H1 (cell line): ENCODE measurements around the gene ESPNL.

Experiments used
- BCL11A ChIP-seq, 2 experiments: IDR thresholded peaks; one replicate each; pipeline ENCODE4 v1.6.1; 2011; ENCODE audit warnings: low read depth in 2 of 2, low read length in 2 of 2, mild to moderate bottlenecking in 2 of 2
- BRCA1 ChIP-seq: IDR thresholded peaks from 2 replicates; pipeline ENCODE4 v1.6.1; 2012; ENCODE audit warnings: low read depth, low read length, improper control_type of control experiment
- EZH2 ChIP-seq: fragments of 200-600 bp; sonication (generic); IDR thresholded peaks from 2 replicates; pipeline ENCODE4 v1.7.1; 2012; ENCODE audit warnings: low read depth, mild to moderate bottlenecking, moderate library complexity, low read length, inconsistent platforms; ENCODE audit not compliant: severe bottlenecking
- GABPA ChIP-seq: IDR thresholded peaks from 2 replicates; pipeline ENCODE4 v1.6.1; 2011; ENCODE audit warnings: mild to moderate bottlenecking, low read length, moderate library complexity, borderline replicate concordance; ENCODE audit not compliant: insufficient read depth
- POLR2A ChIP-seq, 2 experiments: IDR thresholded peaks; 1 replicate in 1 of 2; 2 replicates in 1 of 2; pipeline ENCODE4 v1.6.1; 2011; ENCODE audit warnings: low read depth in 2 of 2, low read length in 2 of 2, mild to moderate bottlenecking in 2 of 2; ENCODE audit errors: control extremely low read depth in 1 of 2
- POLR2AphosphoS5 ChIP-seq: IDR thresholded peaks from 2 replicates; pipeline ENCODE4 v1.6.1; 2011; ENCODE audit warnings: low read depth, low read length
- SP2 ChIP-seq: IDR thresholded peaks from 2 replicates; pipeline ENCODE4 v1.6.1; 2012; ENCODE audit warnings: mild to moderate bottlenecking, low read length, inconsistent platforms
- YY1 ChIP-seq: IDR thresholded peaks from 2 replicates; pipeline ENCODE4 v1.6.1; 2011; ENCODE audit warnings: low read depth, mild to moderate bottlenecking, low read length
- ZNF274 ChIP-seq: IDR thresholded peaks from 2 replicates; pipeline ENCODE4 v1.7.0; 2012; ENCODE audit warnings: low read length, borderline replicate concordance; ENCODE audit errors: extremely low read depth
- TF ChIP-seq, protein P1 (sequence below), 3 experiments: IDR thresholded peaks; 1 replicate in 2 of 3; 2 replicates in 1 of 3; pipeline versions ENCODE4 v1.5.1 to v1.6.1; 2011; ENCODE audit warnings: low read length in 3 of 3, mild to moderate bottlenecking in 3 of 3, inconsistent platforms in 2 of 3, low read depth in 1 of 3, moderate library complexity in 1 of 3; ENCODE audit not compliant: insufficient read depth in 1 of 3; ENCODE audit errors: control extremely low read depth in 1 of 3

DNA sequence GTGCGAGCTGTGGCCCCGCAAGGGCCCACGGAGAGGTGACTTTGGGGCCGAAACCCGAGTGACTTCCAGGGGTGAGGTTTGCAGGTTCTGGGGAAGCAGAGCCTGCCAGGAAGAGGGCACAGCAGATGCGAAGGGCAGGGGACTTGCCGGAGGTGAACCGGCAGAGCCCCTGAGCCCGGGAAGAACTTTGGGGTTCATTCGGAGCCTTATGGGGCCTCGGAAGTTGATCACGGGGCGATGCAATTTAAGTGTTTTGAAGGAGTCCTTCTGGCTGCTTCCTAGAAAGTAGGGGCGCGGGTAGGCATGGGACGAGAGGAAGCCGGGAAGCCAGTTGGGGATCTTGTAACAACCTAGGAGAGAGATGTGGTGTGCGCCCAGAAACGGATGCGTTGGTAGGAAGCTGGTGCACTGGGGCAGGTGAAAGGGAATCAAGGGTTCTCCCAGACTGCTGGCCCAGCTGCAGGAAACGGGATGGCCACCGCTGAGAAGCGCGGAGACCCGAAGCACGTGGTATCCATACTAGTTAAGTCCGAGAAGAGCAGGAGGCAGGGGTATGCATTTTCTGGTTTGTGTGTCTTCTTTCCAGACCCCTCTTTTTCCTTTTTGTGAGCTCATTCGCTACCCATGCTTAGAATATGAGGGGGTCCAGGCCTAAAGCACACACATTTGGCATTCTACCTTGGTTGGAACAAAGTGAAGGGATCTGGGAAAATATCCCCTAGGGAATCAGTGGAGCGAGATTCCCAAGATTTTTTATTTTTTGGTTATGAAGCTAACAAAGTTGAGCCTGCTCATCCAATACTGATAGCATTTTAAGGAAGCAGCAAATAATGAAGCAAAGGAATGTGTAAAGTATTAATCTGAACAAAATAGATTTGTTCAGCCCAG is 38.6 kb upstream of the ESPNL start:
- TF ChIP-seq GABPA, result peak; percentile 26; the same call in 1 of the 2 replicates
- TF ChIP-seq, protein P1, sequence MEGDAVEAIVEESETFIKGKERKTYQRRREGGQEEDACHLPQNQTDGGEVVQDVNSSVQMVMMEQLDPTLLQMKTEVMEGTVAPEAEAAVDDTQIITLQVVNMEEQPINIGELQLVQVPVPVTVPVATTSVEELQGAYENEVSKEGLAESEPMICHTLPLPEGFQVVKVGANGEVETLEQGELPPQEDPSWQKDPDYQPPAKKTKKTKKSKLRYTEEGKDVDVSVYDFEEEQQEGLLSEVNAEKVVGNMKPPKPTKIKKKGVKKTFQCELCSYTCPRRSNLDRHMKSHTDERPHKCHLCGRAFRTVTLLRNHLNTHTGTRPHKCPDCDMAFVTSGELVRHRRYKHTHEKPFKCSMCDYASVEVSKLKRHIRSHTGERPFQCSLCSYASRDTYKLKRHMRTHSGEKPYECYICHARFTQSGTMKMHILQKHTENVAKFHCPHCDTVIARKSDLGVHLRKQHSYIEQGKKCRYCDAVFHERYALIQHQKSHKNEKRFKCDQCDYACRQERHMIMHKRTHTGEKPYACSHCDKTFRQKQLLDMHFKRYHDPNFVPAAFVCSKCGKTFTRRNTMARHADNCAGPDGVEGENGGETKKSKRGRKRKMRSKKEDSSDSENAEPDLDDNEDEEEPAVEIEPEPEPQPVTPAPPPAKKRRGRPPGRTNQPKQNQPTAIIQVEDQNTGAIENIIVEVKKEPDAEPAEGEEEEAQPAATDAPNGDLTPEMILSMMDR (IDR thresholded peaks at IDR 0.05; ENCODE audit: control extremely low read depth in 1 of 3, insufficient read depth in 1 of 3, low read depth in 1 of 3, low read length in 3 of 3), result no peak
- TF ChIP-seq YY1, result no peak
- no peak for TF ChIP-seq BRCA1
- no peak for TF ChIP-seq SP2
- no peak for TF ChIP-seq EZH2
- no peak for TF ChIP-seq ZNF274
- TF ChIP-seq POLR2A (IDR thresholded peaks at IDR 0.05; ENCODE audit: control extremely low read depth in 1 of 2, low read depth in 2 of 2, low read length in 2 of 2), result peak in 1 of 2 experiments; percentile 46; a peak in 1 of 3 replicates
- TF ChIP-seq BCL11A (IDR thresholded peaks at IDR 0.05; ENCODE audit: low read depth in 2 of 2, low read length in 2 of 2), result no peak
- TF ChIP-seq POLR2AphosphoS5, result no peak
